SH-SY5Y (cell line): ENCODE results near the gene DSCAML1.

Experiments
- GATA2 ChIP-seq: IDR thresholded peaks from 2 replicates; pipeline ENCODE4 v1.6.1; 2011; ENCODE audit warnings: mild to moderate bottlenecking, low read depth, low read length
- GATA3 ChIP-seq: IDR thresholded peaks from 2 replicates; pipeline ENCODE4 v1.6.1; 2011; ENCODE audit warnings: low read depth, mild to moderate bottlenecking, low read length, moderate library complexity

GRCh38 chr11:117795638-117796455 is 1.2 kb downstream of the DSCAML1 start:
- no peak for TF ChIP-seq GATA3
- TF ChIP-seq GATA2, result peak; percentile 51; the same call in 1 of the 2 replicates
